Adrenal gland (tissue), 5 donors: ENCODE measurements around the gene SLC44A5.

ENCODE experiments used
- CTCF ChIP-seq, 6 experiments: fragments of 450-650 bp in 4 of 6; fragments of 200-600 bp in 2 of 6; sonication (generic) in 1 of 6; IDR thresholded peaks; 1 replicate in 5 of 6; 2 replicates in 1 of 6; pipeline versions ENCODE4 v1.5.1 to v1.8.0; 2016 to 2021; ENCODE audit warnings: antibody characterized with exemption in 6 of 6, mild to moderate bottlenecking in 2 of 6, moderate library complexity in 1 of 6
- POLR2A ChIP-seq, 2 donors: fragments of 450-650 bp; IDR thresholded peaks; one replicate each; pipeline ENCODE4 v1.6.1; 2017; ENCODE audit warnings: antibody characterized with exemption in 2 of 2, mild to moderate bottlenecking in 2 of 2, moderate library complexity in 1 of 2
- donor health status: DM: no; HTN: no; CAD: no.

GRCh38 chr1:75342786-75343185 lies 268.1 kb downstream of the SLC44A5 start:
- TF ChIP-seq CTCF (IDR thresholded peaks at IDR 0.05) (no peak), POLR2A (IDR thresholded peaks at IDR 0.05) (no peak)
